GM12878 (cell line): ENCODE data around the gene PCCA. TPM values are rescaled to one million over a fixed set of nuclear protein-coding genes. Genes with fewer than 3 reads are reported as not detected.

Experiments used
- ATAC-seq: fragments of 200-7000 bp; cut with Tn5 transposase; 3 replicates; pipeline ENCODE4 v1.9.1; 2020; ENCODE audit warnings: mild to moderate bottlenecking, moderate library complexity
- BruUV-seq: library from RNA; stranded (reverse); fragments of 400-500 nt; replicated peaks from 2 replicates; lab custom pipeline; 2021; lab: Mats Ljungman, UMichigan
- CTCF ChIA-PET: fragments of 300-600 bp; sonication (Branson Sonifier 250); formaldehyde crosslinking; extraction: SDS; loops from one replicate; lab custom pipeline; 2021; ENCODE audit warnings: inconsistent platforms; lab: Yijun Ruan, JAX
- POLR2A ChIA-PET: fragments of 350-600 bp; formaldehyde crosslinking; extraction: SDS; loops from one replicate; lab custom pipeline; 2021; ENCODE audit warnings: inconsistent platforms; lab: Charles Lee
- RAD21 ChIA-PET: fragments of 300-600 bp; sonication (Branson Sonifier 250); formaldehyde crosslinking; loops from one replicate; lab custom pipeline; 2023; ENCODE audit warnings: antibody characterized with exemption; ENCODE audit not compliant: unreplicated experiment; lab: Charles Lee
- SMC1A ChIA-PET: fragments of 300-600 bp; sonication (Branson Sonifier 250); formaldehyde crosslinking; loops from one replicate; lab custom pipeline; 2023; ENCODE audit not compliant: unreplicated experiment, uncharacterized antibody; lab: Charles Lee
- DNase-seq: peaks from one replicate; pipeline ENCODE4 v3.0.0-alpha.2; 2011; ENCODE audit warnings: low read depth, low spot score
- FAIRE-seq: peaks from 3 replicates; lab custom pipeline; 2011; peaks lifted over from hg19 to GRCh38; lab: Jason Lieb, UNC
- H2AFZ ChIP-seq: 2 replicates; pipeline ENCODE4 v1.6.0; 2011; ENCODE audit warnings: low read depth, low read length, control low read depth; ENCODE audit not compliant: control insufficient read depth
- H3K27ac ChIP-seq: 2 replicates; pipeline ENCODE4 v1.5.1; 2011; ENCODE audit warnings: control low read depth; ENCODE audit not compliant: control insufficient read depth, insufficient read depth
- H3K27me3 ChIP-seq, 2 experiments: replicated peaks in 1 of 2; 2 replicates each; pipeline versions ENCODE4 v1.6.0 to v1.6.1; 2011; ENCODE audit warnings: low read length in 1 of 2; ENCODE audit not compliant: control insufficient read depth in 2 of 2, insufficient read depth in 2 of 2
- H3K36me3 ChIP-seq, 2 experiments: 2 replicates each; pipeline ENCODE4 v1.5.1; 2011; ENCODE audit warnings: low read length in 1 of 2; ENCODE audit not compliant: control insufficient read depth in 2 of 2, insufficient read depth in 2 of 2
- H3K4me1 ChIP-seq: 2 replicates; pipeline ENCODE4 v1.6.1; 2011; ENCODE audit warnings: mild to moderate bottlenecking, low read length, moderate library complexity, mixed read lengths; ENCODE audit not compliant: control insufficient read depth, insufficient read depth
- H3K4me2 ChIP-seq: 2 replicates; pipeline ENCODE4 v1.6.0; 2011; ENCODE audit warnings: control low read depth; ENCODE audit not compliant: control insufficient read depth, insufficient read depth
- H3K4me3 ChIP-seq: fragments of 200-600 bp; sonication (generic); 2 replicates; pipeline ENCODE4 v1.5.1; 2016
- H3K79me2 ChIP-seq: 2 replicates; pipeline ENCODE4 v1.6.0; 2011; ENCODE audit warnings: low read length; ENCODE audit not compliant: control insufficient read depth, insufficient read depth
- H3K9ac ChIP-seq: 2 replicates; pipeline ENCODE4 v1.8.0; 2011; ENCODE audit warnings: low read length, control low read depth, mixed read lengths; ENCODE audit not compliant: control insufficient read depth, insufficient read depth
- H3K9me3 ChIP-seq: replicated peaks from 3 replicates; pipeline ENCODE4 v1.5.1; 2011; ENCODE audit warnings: mild to moderate bottlenecking, low read length; ENCODE audit not compliant: control insufficient read depth, insufficient read depth
- H4K20me1 ChIP-seq: 2 replicates; pipeline ENCODE4 v1.6.0; 2011; ENCODE audit not compliant: control insufficient read depth, insufficient read depth
- CBX3 ChIP-seq: fragments of 200-600 bp; sonication (generic); IDR thresholded peaks from 2 replicates; pipeline ENCODE4 v1.6.1; 2016; ENCODE audit warnings: low read depth, borderline replicate concordance
- CEBPB ChIP-seq, 2 experiments: fragments of 150-350 bp in 1 of 2; IDR thresholded peaks; 2 replicates each; pipeline ENCODE4 v1.6.1; 2012 to 2014; ENCODE audit warnings: low read depth in 2 of 2, low read length in 2 of 2, borderline replicate concordance in 1 of 2, inconsistent platforms in 1 of 2
- DPF2 ChIP-seq: fragments of 450-650 bp; IDR thresholded peaks from 2 replicates; pipeline ENCODE4 v1.6.1; 2017; ENCODE audit warnings: mild to moderate bottlenecking
- E2F8 ChIP-seq: fragments of 450-650 bp; IDR thresholded peaks from 2 replicates; pipeline ENCODE4 v1.6.1; 2018; ENCODE audit warnings: mild to moderate bottlenecking, low read depth, moderate library complexity; ENCODE audit not compliant: partially characterized antibody
- IKZF1 ChIP-seq: fragments of 450-650 bp; conservative IDR thresholded peaks from 2 replicates; pipeline ENCODE4 v1.6.1; 2017; ENCODE audit warnings: antibody characterized with exemption, mild to moderate bottlenecking
- IKZF2 ChIP-seq, 2 experiments: fragments of 450-650 bp; IDR thresholded peaks; 2 replicates each; pipeline ENCODE4 v1.6.1; 2017; ENCODE audit warnings: mild to moderate bottlenecking in 2 of 2, moderate library complexity in 2 of 2
- POLR2A ChIP-seq: IDR thresholded peaks from 2 replicates; pipeline ENCODE4 v1.6.1; 2011; ENCODE audit warnings: low read depth, mild to moderate bottlenecking, low read length
- SMAD5 ChIP-seq: IDR thresholded peaks from 2 replicates; pipeline ENCODE4 v1.6.1; 2016; ENCODE audit warnings: antibody characterized with exemption, low read depth
- SMARCA5 ChIP-seq: fragments of 450-650 bp; IDR thresholded peaks from 2 replicates; pipeline ENCODE4 v1.6.1; 2017; ENCODE audit warnings: mild to moderate bottlenecking
- TARDBP ChIP-seq: IDR thresholded peaks from 2 replicates; pipeline ENCODE4 v1.6.1; 2016; ENCODE audit warnings: borderline replicate concordance
- TCF7 ChIP-seq: IDR thresholded peaks from 2 replicates; pipeline ENCODE4 v1.6.1; 2014; ENCODE audit warnings: antibody characterized with exemption, borderline replicate concordance
- USF2 ChIP-seq: IDR thresholded peaks from 2 replicates; pipeline ENCODE4 v1.6.1; 2011; ENCODE audit warnings: low read depth, low read length, improper control_type of control experiment, borderline replicate concordance
- WGBS: methylation state at CpG from one replicate; pipeline ENCODE4 v1.1.6; 2016; ENCODE audit warnings: low lambda C conversion rate; ENCODE audit not compliant: insufficient replicate concordance, insufficient coverage; ENCODE audit errors: missing lambda C conversion rate; 5-methylcytosine and 5-hydroxymethylcytosine counted together
- in situ Hi-C: fragments of 300-500 bp; cut with MboI; formaldehyde crosslinking; loops from 9 replicates; pipeline ENCODE4 v1.14.3; 2018; ENCODE audit warnings: mixed read lengths
- intact Hi-C: fragments of 100-400 bp; cut with micrococcal nuclease; formaldehyde crosslinking; loops from one replicate; pipeline ENCODE4 v1.14.2; 2022; ENCODE audit not compliant: unreplicated experiment
- polyA plus RNA-seq, 11 experiments: library from polyadenylated mRNA; depleted of rRNA in 4 of 11; unstranded in 6 of 11; stranded (reverse) in 5 of 11; fragments of >200 nt; fragmentation: Nextera tagmentation in 4 of 11; fragmentation: Illumina TruSeq in 1 of 11; extraction: Ambion mirVana in 4 of 11; extraction: Trizol in 1 of 11; gene quantifications; 1 replicate in 1 of 11; 2 replicates in 10 of 11; pipeline versions ENCODE4 v1.2.1 to v1.2.3, GENCODE V29; 2011 to 2016; ENCODE audit warnings: inconsistent platforms in 2 of 11, missing spikeins in 2 of 11, low read depth in 1 of 11
- total RNA-seq, 4 experiments: library from RNA; depleted of rRNA in 3 of 4; stranded (reverse); fragments of >200 nt in 3 of 4; fragmentation: Illumina TruSeq in 1 of 4; extraction: Trizol in 1 of 4; gene quantifications; 2 replicates each; pipeline versions ENCODE4 v1.2.1 to v1.2.3, GENCODE V29; 2013 to 2021

Gene PCCA
- total and polyA plus RNA-seq, 10 of the 15 experiments (the other 5 are each of a cell fraction or from before 2014, with no cell fraction given): 5.9 to 18.2 (median 12.4) TPM

- H2AFZ ChIP-seq: no peak overlapping the region
- ChIA-PET SMC1A (no interaction called here), POLR2A (no interaction called here), CTCF (interaction anchor here (0.7 to 1.6 kb wide), 2 partner anchors 24 to 122 kb away, joined by 3 to 5 read pairs; no protein-coding TSS in a partner anchor), RAD21 (no interaction called here)
- ATAC-seq: no peak
- no peak for DNase-seq
- FAIRE-seq: no peak
- intact Hi-C loops (no loop called here), in situ Hi-C loops (no loop called here)
- H3K4me2 ChIP-seq: no peak overlapping the region
- no peaks in the 10 kb centered on the region for H4K20me1 ChIP-seq
- H3K4me1 ChIP-seq: no peaks in the 10 kb centered on the region
- 58% methylated on average over 4 of the region's 4 CpGs for WGBS
- no peak overlapping the region for H3K4me3 ChIP-seq
- H3K27me3 ChIP-seq: no peaks in the 10 kb centered on the region
- no TSS peak for BruUV-seq
- H3K9me3 ChIP-seq: no peaks in the 10 kb centered on the region
- H3K36me3 ChIP-seq: no peaks in the 10 kb centered on the region
- H3K9ac ChIP-seq: no peak overlapping the region
- no peak for TF ChIP-seq E2F8
- no peak for TF ChIP-seq USF2
- no peak for TF ChIP-seq SMARCA5
- no peak for TF ChIP-seq TCF7
- TF ChIP-seq IKZF1: no peak
- no peak for TF ChIP-seq SMAD5
- TF ChIP-seq POLR2A: no peak
- no peak for TF ChIP-seq TARDBP
- TF ChIP-seq CBX3: no peak
- TF ChIP-seq IKZF2 (IDR thresholded peaks at IDR 0.05): no peak
- TF ChIP-seq DPF2: no peak
- TF ChIP-seq CEBPB (IDR thresholded peaks at IDR 0.05; ENCODE audit: borderline replicate concordance in 1 of 2, low read depth in 2 of 2, low read length in 2 of 2): no peak
- no peaks in the 10 kb centered on the region for H3K79me2 ChIP-seq
- H3K27ac ChIP-seq: no peak overlapping the region
Measured at GRCh38 chr13:100490692-100491091, 401.8 kb downstream of the PCCA start.
